ENCODE data around the gene TMEM252. TPM values are rescaled to one million over a fixed set of nuclear protein-coding genes. Genes with fewer than 3 reads are reported as not detected.

TMEM252 gene
- total RNA-seq, 2 experiments from 2014 or later = not detected

DNA sequence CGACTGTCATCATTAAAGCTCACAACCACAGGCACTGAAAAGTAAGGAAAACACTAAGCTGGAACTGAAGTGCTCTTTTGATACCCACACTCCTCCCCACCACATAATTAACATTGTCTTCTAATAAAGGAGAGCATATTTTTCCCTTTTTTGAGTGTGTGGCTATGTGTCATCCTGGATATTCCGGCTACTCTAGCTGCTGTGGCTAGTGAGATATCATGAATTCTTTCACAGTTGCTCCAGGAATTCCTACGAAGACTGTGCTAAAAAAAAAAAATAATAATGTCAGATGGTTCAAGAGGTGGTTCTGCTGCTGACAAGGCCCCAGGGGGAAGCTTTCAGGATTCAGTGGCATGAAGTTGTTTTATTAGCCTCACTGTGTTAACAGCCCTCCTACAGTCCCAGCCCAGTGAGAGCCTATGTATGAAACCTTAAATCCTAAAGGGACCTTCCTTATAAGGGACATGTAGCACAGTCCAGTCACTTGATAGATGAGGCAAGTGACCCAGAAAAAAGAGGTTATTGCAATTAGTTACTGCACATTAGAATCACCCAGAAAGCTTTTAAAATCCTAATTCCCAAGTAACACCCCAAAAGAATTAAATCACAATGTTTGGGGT is 46.6 kb downstream of the TMEM252 start:
- H3K36me3 Mint-ChIP-seq = no peaks in the 10 kb centered on the region
- H3K27me3 Mint-ChIP-seq = peaks cover 19% of the 10 kb centered on the region
- no peak overlapping the region for H3K4me3 Mint-ChIP-seq
- DNase-seq = no peak
- H3K9me3 Mint-ChIP-seq = no peaks in the 10 kb centered on the region
- no peak overlapping the region for H3K27ac Mint-ChIP-seq
- H3K4me1 Mint-ChIP-seq = no peaks in the 10 kb centered on the region

DNA sequence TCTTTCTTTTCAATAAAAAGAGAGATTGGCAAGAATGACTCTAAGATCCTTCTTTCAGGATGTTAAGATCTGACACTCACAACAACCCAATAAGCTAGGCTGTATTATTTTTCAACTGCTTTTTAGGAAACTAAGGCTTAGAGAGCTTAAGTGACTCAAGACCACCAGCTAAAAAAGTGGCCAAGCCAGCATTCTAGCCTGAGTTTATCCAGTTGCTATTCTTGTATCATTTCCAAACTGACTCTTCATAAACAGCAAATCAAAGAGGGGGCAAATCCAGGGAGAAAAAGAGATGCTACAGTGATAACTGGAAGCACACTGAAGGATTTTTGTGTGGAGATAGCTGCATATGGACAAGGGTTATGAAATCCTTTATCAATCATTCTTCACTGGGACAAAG is 47.1 kb downstream of the TMEM252 start:
- H3K27me3 Mint-ChIP-seq = peaks cover 19% of the 10 kb centered on the region
- H3K27ac Mint-ChIP-seq = no peak overlapping the region
- H3K4me1 Mint-ChIP-seq = no peaks in the 10 kb centered on the region
- H3K9me3 Mint-ChIP-seq = no peaks in the 10 kb centered on the region
- no peaks in the 10 kb centered on the region for H3K36me3 Mint-ChIP-seq
- H3K4me3 Mint-ChIP-seq = no peak overlapping the region
- DNase-seq = no peak

DNA sequence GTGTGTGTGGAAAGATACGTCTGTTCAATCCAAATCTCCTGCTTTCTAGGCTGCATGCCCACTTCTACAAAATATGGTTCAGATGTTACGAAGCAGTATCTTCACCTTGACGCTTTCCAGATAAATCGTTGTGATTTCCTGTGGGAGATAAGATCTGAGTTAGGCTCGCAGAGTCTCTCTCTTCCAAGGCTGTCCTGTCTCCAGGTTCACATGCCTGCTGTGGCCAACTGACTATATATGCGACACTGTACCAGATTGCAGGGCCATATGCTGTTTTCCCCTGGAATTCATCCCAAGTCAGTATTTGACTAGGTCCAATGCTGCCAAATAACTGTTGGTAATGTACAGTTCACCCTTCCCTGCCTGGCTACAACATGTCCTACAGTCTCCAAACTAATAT is 47.9 kb downstream of the TMEM252 start:
- Mint-ChIP-seq H3K27ac (no peak overlapping the region), H3K36me3 (no peaks in the 10 kb centered on the region), H3K27me3 (peaks cover 19% of the 10 kb centered on the region), H3K9me3 (no peaks in the 10 kb centered on the region), H3K4me1 (no peaks in the 10 kb centered on the region), H3K4me3 (no peak overlapping the region)
- DNase-seq = no peak

DNA sequence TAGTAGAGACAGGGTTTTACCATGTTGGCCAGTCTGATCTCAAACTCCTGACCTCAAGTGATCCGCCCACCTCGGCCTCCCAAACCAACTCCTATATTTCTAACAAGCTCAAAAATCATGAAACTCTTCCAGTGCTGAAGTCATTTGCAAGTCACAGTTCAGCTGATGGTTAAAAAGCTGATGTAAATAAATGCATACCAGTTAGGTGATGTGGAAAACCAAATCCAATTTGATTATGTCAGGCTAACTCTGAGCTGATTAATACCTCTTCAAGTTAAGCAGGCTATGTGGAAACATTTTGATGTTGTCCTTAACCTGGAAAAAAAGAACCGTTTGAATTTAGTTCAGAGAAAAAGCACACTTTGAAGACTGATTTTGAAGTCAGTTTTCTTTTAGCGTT is 51.0 kb downstream of the TMEM252 start:
- H3K36me3 Mint-ChIP-seq = no peaks in the 10 kb centered on the region
- H3K4me1 Mint-ChIP-seq = no peaks in the 10 kb centered on the region
- no peak overlapping the region for H3K4me3 Mint-ChIP-seq
- H3K27ac Mint-ChIP-seq = no peak overlapping the region
- H3K9me3 Mint-ChIP-seq = peaks cover 12% of the 10 kb centered on the region
- DNase-seq = no peak
- H3K27me3 Mint-ChIP-seq = peaks cover 19% of the 10 kb centered on the region

DNA sequence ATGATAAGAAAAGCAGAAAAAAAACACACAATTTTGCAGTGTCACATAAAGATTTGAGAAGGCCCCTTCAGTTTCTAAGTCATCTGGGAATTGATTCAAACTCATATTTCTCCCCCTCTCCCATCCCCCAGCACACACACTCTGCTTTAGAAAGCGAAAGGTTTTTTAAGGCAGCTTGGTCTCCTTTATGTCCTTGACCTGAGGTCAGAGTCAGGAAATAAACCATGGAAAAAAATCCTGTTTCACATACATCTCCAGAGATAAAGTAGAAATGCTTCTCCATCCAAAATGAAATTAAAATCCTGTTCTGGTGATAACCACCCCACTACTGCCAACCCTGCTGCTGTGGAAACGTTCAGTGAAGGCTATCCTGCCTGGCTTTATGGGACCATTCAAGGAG is 52.6 kb downstream of the TMEM252 start:
- H3K27ac Mint-ChIP-seq = no peak overlapping the region
- DNase-seq = no peak
- peaks cover 19% of the 10 kb centered on the region for H3K27me3 Mint-ChIP-seq
- no peaks in the 10 kb centered on the region for H3K36me3 Mint-ChIP-seq
- H3K9me3 Mint-ChIP-seq = peaks cover 12% of the 10 kb centered on the region
- no peak overlapping the region for H3K4me3 Mint-ChIP-seq
- no peaks in the 10 kb centered on the region for H3K4me1 Mint-ChIP-seq

Other genes starting within 250 kb of the TMEM252 start
- under 1 TPM in 1 of 2 experiments, not detected in 1; 0.14 TPM for gene FOXD4L3, start 238.0 kb downstream of the TMEM252 start, total RNA-seq
- gene PGM5, start 184.3 kb downstream of the TMEM252 start, total RNA-seq = not detected
- gene PIP5K1B, start 164.4 kb upstream of the TMEM252 start, total RNA-seq = 1 to 10 TPM; 1.9 TPM